ENCODE measurements around the gene ARID4B.

DNA sequence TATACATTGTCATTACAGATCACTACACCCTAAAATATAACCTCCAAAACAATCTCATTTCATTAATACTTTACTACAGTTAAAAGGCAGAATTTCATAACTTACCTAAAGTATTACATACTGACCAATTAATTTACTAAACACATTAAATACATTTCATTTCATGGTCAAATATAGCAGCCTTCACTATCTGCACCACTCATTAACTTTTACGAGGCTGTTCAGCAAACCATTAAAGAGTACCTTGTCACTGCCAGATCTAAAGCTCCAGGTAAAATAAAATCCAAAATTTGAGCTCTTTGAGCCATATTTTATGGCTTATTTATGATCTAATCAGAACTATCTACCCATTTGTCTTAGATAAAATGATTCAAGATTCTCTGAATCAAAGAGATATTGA, 100.6 kb downstream of the ARID4B start:
- TF ChIP-seq, protein P1, sequence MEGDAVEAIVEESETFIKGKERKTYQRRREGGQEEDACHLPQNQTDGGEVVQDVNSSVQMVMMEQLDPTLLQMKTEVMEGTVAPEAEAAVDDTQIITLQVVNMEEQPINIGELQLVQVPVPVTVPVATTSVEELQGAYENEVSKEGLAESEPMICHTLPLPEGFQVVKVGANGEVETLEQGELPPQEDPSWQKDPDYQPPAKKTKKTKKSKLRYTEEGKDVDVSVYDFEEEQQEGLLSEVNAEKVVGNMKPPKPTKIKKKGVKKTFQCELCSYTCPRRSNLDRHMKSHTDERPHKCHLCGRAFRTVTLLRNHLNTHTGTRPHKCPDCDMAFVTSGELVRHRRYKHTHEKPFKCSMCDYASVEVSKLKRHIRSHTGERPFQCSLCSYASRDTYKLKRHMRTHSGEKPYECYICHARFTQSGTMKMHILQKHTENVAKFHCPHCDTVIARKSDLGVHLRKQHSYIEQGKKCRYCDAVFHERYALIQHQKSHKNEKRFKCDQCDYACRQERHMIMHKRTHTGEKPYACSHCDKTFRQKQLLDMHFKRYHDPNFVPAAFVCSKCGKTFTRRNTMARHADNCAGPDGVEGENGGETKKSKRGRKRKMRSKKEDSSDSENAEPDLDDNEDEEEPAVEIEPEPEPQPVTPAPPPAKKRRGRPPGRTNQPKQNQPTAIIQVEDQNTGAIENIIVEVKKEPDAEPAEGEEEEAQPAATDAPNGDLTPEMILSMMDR (IDR thresholded peaks at IDR 0.05 in 2 of 3, conservative IDR thresholded peaks at IDR 0.05 in 1 of 3; ENCODE audit: borderline replicate concordance in 1 of 3, insufficient read depth in 1 of 3, low read depth in 2 of 3, low read length in 2 of 3) = no peak
- no peak for TF ChIP-seq EZH2 (IDR thresholded peaks at IDR 0.05)
- TF ChIP-seq, protein P2, sequence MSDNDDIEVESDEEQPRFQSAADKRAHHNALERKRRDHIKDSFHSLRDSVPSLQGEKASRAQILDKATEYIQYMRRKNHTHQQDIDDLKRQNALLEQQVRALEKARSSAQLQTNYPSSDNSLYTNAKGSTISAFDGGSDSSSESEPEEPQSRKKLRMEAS (IDR thresholded peaks at IDR 0.05) = no peak
- TF ChIP-seq YY1 (IDR thresholded peaks at IDR 0.05; ENCODE audit: extremely low read depth, insufficient replicate concordance, low read depth, low read length) = no peak
- TF ChIP-seq POLR2A (IDR thresholded peaks at IDR 0.05; ENCODE audit: borderline replicate concordance, extremely low read depth, insufficient read depth, insufficient read length) = no peak
- no peak for TF ChIP-seq SIN3A (IDR thresholded peaks at IDR 0.05; ENCODE audit: low read depth)
- no peak for TF ChIP-seq EZH2phosphoT487 (IDR thresholded peaks at IDR 0.05; ENCODE audit: borderline replicate concordance)
- TF ChIP-seq, protein P3, sequence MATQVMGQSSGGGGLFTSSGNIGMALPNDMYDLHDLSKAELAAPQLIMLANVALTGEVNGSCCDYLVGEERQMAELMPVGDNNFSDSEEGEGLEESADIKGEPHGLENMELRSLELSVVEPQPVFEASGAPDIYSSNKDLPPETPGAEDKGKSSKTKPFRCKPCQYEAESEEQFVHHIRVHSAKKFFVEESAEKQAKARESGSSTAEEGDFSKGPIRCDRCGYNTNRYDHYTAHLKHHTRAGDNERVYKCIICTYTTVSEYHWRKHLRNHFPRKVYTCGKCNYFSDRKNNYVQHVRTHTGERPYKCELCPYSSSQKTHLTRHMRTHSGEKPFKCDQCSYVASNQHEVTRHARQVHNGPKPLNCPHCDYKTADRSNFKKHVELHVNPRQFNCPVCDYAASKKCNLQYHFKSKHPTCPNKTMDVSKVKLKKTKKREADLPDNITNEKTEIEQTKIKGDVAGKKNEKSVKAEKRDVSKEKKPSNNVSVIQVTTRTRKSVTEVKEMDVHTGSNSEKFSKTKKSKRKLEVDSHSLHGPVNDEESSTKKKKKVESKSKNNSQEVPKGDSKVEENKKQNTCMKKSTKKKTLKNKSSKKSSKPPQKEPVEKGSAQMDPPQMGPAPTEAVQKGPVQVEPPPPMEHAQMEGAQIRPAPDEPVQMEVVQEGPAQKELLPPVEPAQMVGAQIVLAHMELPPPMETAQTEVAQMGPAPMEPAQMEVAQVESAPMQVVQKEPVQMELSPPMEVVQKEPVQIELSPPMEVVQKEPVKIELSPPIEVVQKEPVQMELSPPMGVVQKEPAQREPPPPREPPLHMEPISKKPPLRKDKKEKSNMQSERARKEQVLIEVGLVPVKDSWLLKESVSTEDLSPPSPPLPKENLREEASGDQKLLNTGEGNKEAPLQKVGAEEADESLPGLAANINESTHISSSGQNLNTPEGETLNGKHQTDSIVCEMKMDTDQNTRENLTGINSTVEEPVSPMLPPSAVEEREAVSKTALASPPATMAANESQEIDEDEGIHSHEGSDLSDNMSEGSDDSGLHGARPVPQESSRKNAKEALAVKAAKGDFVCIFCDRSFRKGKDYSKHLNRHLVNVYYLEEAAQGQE (IDR thresholded peaks at IDR 0.05; ENCODE audit: low read depth) = no peak
